ENCODE results near the gene PPP4R4. TPM values are rescaled to one million over a fixed set of nuclear protein-coding genes. Genes with fewer than 3 reads are reported as not detected.

The PPP4R4 gene
- total RNA-seq, 1 donor from 2014 or later: 14.0 TPM

DNA sequence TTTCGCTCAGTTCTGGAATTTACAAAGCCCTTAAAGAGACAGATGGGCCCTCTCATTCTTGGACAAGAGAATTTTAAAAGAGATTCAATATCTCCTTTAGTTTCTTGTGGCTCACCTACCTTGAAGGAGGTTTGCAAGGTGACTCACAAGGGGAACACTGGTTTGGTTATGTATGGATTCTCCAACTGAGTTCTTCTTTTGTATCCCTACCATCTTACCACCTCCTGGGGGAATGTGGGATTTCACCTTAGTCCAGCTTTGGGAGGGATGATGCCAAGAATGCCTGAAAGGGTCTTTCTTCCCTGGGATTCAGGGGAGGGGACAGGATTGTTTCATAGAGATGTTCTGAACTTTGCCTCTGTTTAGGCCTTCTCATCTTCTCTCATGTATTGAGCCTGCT lies 3.7 kb downstream of the PPP4R4 start:
- no peak overlapping the region for H3K4me3 ChIP-seq (ENCODE audit: low read depth, low read length)
- TF ChIP-seq CTCF (IDR thresholded peaks at IDR 0.05; ENCODE audit: insufficient read depth, low read length, severe bottlenecking): no peak
- H3K36me3 ChIP-seq (ENCODE audit: control insufficient read depth, insufficient read depth, low read length): no peaks in the 10 kb centered on the region
- DNase-seq (ENCODE audit: low read depth): peak; percentile 76
- H3K27me3 ChIP-seq (ENCODE audit: control insufficient read depth, insufficient read depth, low read length): no peaks in the 10 kb centered on the region
- FAIRE-seq: no peak

DNA sequence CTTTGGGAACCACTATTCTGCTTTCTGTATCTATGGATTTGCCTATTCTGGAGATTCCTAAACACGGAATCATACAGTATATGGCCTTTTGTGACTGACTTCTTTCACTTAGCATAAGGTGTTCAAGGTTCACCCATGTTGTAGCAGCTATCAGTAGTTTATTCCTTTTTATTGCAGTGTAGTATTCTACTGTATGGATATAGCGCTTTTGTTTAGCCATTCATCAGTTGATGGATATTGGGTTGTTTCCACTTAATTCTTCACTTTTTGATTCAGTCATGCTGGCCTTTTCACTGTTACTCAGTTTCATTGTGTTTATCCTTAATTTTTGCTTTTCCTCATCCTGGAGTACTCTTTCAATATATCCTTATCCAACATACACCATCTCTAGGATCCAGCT lies 5.1 kb downstream of the PPP4R4 start:
- H3K36me3 ChIP-seq (ENCODE audit: control insufficient read depth, insufficient read depth, low read length): no peaks in the 10 kb centered on the region
- no peak for DNase-seq (ENCODE audit: low read depth)
- no peaks in the 10 kb centered on the region for H3K27me3 ChIP-seq (ENCODE audit: control insufficient read depth, insufficient read depth, low read length)
- no peak for FAIRE-seq
- TF ChIP-seq CTCF (IDR thresholded peaks at IDR 0.05; ENCODE audit: insufficient read depth, low read length, severe bottlenecking): no peak
- H3K4me3 ChIP-seq (ENCODE audit: low read depth, low read length): no peak overlapping the region

GRCh38 chr14:94180655-94181271 lies 6.6 kb downstream of the PPP4R4 start:
- TF ChIP-seq CTCF (IDR thresholded peaks at IDR 0.05; ENCODE audit: insufficient read depth, low read length, severe bottlenecking): peak; percentile 49
- no peaks in the 10 kb centered on the region for H3K27me3 ChIP-seq (ENCODE audit: control insufficient read depth, insufficient read depth, low read length)
- FAIRE-seq: no peak
- no peaks in the 10 kb centered on the region for H3K36me3 ChIP-seq (ENCODE audit: control insufficient read depth, insufficient read depth, low read length)
- H3K4me3 ChIP-seq (ENCODE audit: low read depth, low read length): no peak overlapping the region
- DNase-seq (ENCODE audit: low read depth): peak; percentile 50

GRCh38 chr14:94181835-94182234 lies 7.7 kb downstream of the PPP4R4 start:
- H3K27me3 ChIP-seq (ENCODE audit: control insufficient read depth, insufficient read depth, low read length): no peaks in the 10 kb centered on the region
- H3K4me3 ChIP-seq (ENCODE audit: low read depth, low read length): no peak overlapping the region
- FAIRE-seq (no peak), DNase-seq (ENCODE audit: low read depth) (no peak)
- TF ChIP-seq CTCF (IDR thresholded peaks at IDR 0.05; ENCODE audit: insufficient read depth, low read length, severe bottlenecking): no peak
- H3K36me3 ChIP-seq (ENCODE audit: control insufficient read depth, insufficient read depth, low read length): no peaks in the 10 kb centered on the region

DNA sequence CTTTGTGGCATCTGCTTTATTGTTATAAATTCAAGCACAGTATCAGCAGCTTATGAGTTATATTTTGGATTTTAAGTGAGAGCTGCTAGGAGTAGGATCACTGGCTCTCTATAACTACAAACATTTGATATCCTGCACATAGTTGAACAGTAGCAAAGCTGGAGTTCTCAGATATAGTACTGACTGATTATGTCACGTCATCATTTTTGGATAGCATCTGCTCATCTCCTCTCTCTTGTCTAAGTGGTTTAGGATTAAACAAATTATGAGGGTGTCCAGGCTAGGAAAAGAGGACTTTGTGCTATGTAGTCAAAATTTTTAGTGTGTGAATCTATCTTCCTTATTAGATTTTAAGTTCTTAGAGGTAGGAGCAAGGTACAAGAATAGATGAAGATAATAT lies 18.4 kb downstream of the PPP4R4 start:
- no peak for TF ChIP-seq CTCF (IDR thresholded peaks at IDR 0.05; ENCODE audit: insufficient read depth, low read length, severe bottlenecking)
- Histone ChIP-seq H3K4me3 (ENCODE audit: low read depth, low read length) (no peak overlapping the region), H3K36me3 (ENCODE audit: control insufficient read depth, insufficient read depth, low read length) (no peaks in the 10 kb centered on the region), H3K27me3 (ENCODE audit: control insufficient read depth, insufficient read depth, low read length) (no peaks in the 10 kb centered on the region)
- FAIRE-seq (no peak), DNase-seq (ENCODE audit: low read depth) (no peak)

- H3K27me3 ChIP-seq (ENCODE audit: control insufficient read depth, insufficient read depth, low read length): no peaks in the 10 kb centered on the region
- H3K4me3 ChIP-seq (ENCODE audit: low read depth, low read length): no peak overlapping the region
- DNase-seq (ENCODE audit: low read depth): no peak
- no peaks in the 10 kb centered on the region for H3K36me3 ChIP-seq (ENCODE audit: control insufficient read depth, insufficient read depth, low read length)
- TF ChIP-seq CTCF (IDR thresholded peaks at IDR 0.05; ENCODE audit: insufficient read depth, low read length, severe bottlenecking): no peak
- no peak for FAIRE-seq
These were observed 19.7 kb downstream of the PPP4R4 start for GRCh38 chr14:94193776-94194175.
